Anterior cingulate cortex (tissue), 58 donors: ENCODE results near the gene PDZD4.

Experiments used
- DNase-seq, 58 donors: peaks; one replicate each; lab custom pipeline; 2025; lab: John Stamatoyannopoulos, UW

The PDZD4 gene

GRCh38 chrX:153794018-153794896 lies 36.1 kb downstream of the PDZD4 start, which contains the start of the genes IDH3G and SSR4:
Gene IDH3G, minus strand, starts transcription at chrX:153794375. Its CDS starts 49 bp downstream, at chrX:153794326.
Gene SSR4, plus strand, starts transcription at chrX:153794668. Its CDS starts 20 bp downstream, at chrX:153794688.
- peak; percentile 53 to 95 (median 88) for DNase-seq

- no peak for DNase-seq
Observed at GRCh38 chrX:153793291-153793690, 37.1 kb downstream of the PDZD4 start.

- no peak for DNase-seq
Observed at GRCh38 chrX:153792368-153792767, 38.0 kb downstream of the PDZD4 start.

GRCh38 chrX:153791104-153791852 lies 39.1 kb downstream of the PDZD4 start:
- no peak for DNase-seq

- no peak for DNase-seq
Observed at GRCh38 chrX:153789654-153790053, 40.7 kb downstream of the PDZD4 start.

- no peak for DNase-seq
Observed at GRCh38 chrX:153786669-153787068, 43.7 kb downstream of the PDZD4 start.

GRCh38 chrX:153784325-153784967 lies 45.9 kb downstream of the PDZD4 start:
- DNase-seq = no peak

- DNase-seq = no peak
Observed at GRCh38 chrX:153783378-153784013, 46.8 kb downstream of the PDZD4 start.

GRCh38 chrX:153782871-153783270 lies 47.5 kb downstream of the PDZD4 start:
- no peak for DNase-seq

- DNase-seq = peak in 12 of 58 donors; percentile 5 to 47 (median 21)
Observed at GRCh38 chrX:153782313-153782712, 48.0 kb downstream of the PDZD4 start.

- DNase-seq = peak in 4 of 58 donors; percentile 7 to 40 (median 27)
Observed at GRCh38 chrX:153781428-153782047, 48.8 kb downstream of the PDZD4 start.

GRCh38 chrX:153780678-153781427 lies 49.5 kb downstream of the PDZD4 start, which contains the start of gene SRPK3:
Gene SRPK3, plus strand, starts transcription at chrX:153781041. Its CDS starts 46 bp downstream, at chrX:153781087.
- no peak for DNase-seq

GRCh38 chrX:153779891-153780677 lies 50.3 kb downstream of the PDZD4 start:
- no peak for DNase-seq

- DNase-seq = no peak
Observed at GRCh38 chrX:153778684-153779101, 51.7 kb downstream of the PDZD4 start.

GRCh38 chrX:153778181-153778580 lies 52.2 kb downstream of the PDZD4 start:
- DNase-seq = no peak

GRCh38 chrX:153777261-153778090 lies 52.9 kb downstream of the PDZD4 start:
- DNase-seq = no peak

GRCh38 chrX:153776611-153777045 lies 53.7 kb downstream of the PDZD4 start:
- DNase-seq = no peak
